Measurements from ENCODE around the gene SNX20.

DNA sequence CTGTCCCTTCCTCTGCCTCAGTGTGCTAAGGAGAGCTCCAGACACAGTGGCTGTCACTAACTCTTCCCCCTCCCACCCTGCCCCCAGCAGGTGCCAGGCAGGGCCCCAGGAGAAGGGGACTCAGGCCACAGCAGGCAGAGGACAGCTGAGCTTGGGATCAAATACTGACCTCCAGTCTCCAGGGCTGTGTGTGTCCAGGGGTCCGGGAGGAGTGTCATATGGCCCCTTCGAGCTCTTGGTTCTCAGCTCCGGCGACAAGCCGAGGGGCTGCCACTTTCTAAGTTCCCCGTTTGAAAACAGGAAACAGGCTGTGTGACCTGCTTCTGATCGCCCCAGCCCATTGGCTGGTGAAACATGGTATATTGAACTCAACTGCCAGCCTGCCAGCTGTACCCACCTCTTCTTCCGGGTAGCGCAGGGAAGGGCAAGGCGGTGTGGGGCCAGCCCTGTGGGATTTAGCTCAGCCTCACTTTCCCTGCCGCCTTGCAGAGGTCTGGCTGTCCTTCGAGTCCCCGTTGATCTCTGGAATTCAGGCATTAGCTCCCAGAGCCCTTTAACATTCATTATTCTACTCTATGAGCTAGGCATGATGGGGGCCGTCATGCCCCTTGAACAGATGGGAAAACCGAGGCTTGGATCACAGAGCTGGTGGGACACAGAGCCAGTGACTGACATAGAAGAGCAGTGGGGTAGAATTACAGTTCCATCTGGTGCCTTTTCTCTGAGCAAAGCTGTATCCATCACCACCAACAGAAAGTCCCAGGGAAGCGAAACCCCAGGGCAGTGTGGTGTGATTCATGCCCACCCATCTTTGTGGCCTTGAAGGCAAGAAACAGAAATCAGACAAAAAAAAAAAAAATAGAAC, at the start of gene SNX20:
- TF ChIP-seq, protein P1, sequence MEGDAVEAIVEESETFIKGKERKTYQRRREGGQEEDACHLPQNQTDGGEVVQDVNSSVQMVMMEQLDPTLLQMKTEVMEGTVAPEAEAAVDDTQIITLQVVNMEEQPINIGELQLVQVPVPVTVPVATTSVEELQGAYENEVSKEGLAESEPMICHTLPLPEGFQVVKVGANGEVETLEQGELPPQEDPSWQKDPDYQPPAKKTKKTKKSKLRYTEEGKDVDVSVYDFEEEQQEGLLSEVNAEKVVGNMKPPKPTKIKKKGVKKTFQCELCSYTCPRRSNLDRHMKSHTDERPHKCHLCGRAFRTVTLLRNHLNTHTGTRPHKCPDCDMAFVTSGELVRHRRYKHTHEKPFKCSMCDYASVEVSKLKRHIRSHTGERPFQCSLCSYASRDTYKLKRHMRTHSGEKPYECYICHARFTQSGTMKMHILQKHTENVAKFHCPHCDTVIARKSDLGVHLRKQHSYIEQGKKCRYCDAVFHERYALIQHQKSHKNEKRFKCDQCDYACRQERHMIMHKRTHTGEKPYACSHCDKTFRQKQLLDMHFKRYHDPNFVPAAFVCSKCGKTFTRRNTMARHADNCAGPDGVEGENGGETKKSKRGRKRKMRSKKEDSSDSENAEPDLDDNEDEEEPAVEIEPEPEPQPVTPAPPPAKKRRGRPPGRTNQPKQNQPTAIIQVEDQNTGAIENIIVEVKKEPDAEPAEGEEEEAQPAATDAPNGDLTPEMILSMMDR (IDR thresholded peaks at IDR 0.05; ENCODE audit: insufficient read depth, low read length, poor library complexity, severe bottlenecking) = no peak
- no peak for TF ChIP-seq EZH2phosphoT487 (conservative IDR thresholded peaks at IDR 0.05; ENCODE audit: low read length)

Measured in SU-DHL-6 (cell line).